K562 (cell line): ENCODE measurements around the gene ZNF284. TPM values are rescaled to one million over a fixed set of nuclear protein-coding genes. Genes with fewer than 3 reads are reported as not detected.

Experiments used
- ATAC-seq: fragments of 200-7000 bp; cut with Tn5 transposase; 3 replicates; pipeline ENCODE4 v1.9.1; 2020; ENCODE audit warnings: moderate library complexity
- BruUV-seq: library from RNA; stranded (reverse); fragments of 400-500 nt; replicated peaks from 2 replicates; lab custom pipeline; 2021; lab: Mats Ljungman, UMichigan
- CTCF ChIA-PET: fragments of 300-600 bp; formaldehyde crosslinking; extraction: SDS; loops from one replicate; lab custom pipeline; 2021; ENCODE audit warnings: low intra/inter-chr PET ratio; lab: Yijun Ruan, JAX
- POLR2A ChIA-PET: fragments of 300-600, 350-650 bp; sonication (Branson Sonifier 250); formaldehyde crosslinking; extraction: SDS; loops from one replicate; lab custom pipeline; 2021; ENCODE audit warnings: antibody characterized with exemption, inconsistent platforms; lab: Yijun Ruan, JAX
- DNase-seq, 4 experiments: peaks; one replicate each; pipeline versions ENCODE4 v3.0.0 to v3.0.0-alpha.2; 2011 to 2018; ENCODE audit warnings: low spot score in 3 of 4, mixed read lengths in 3 of 4; ENCODE audit errors: extremely low read depth in 1 of 4
- FAIRE-seq: peaks from 2 replicates; lab custom pipeline; 2011; peaks lifted over from hg19 to GRCh38; lab: Jason Lieb, UNC
- H2AFZ ChIP-seq: 2 replicates; pipeline ENCODE4 v1.6.0; 2011; ENCODE audit warnings: low read depth, low read length, control low read depth, inconsistent platforms
- H3K27ac ChIP-seq: fragments of 200-600 bp; 3 replicates; pipeline ENCODE4 v1.8.0; 2011; ENCODE audit warnings: low read depth, mild to moderate bottlenecking, control low read depth, inconsistent platforms, low read length, moderate library complexity, mixed read lengths; ENCODE audit errors: extremely low read depth
- H3K27me3 ChIP-seq, 2 experiments: fragments of 300-600 bp in 1 of 2; 2 replicates in 1 of 2; 3 replicates in 1 of 2; pipeline versions ENCODE4 v1.6.0 to v1.8.0; 2011; ENCODE audit warnings: inconsistent platforms in 2 of 2, low read length in 2 of 2, mild to moderate bottlenecking in 1 of 2, mixed read lengths in 1 of 2, moderate library complexity in 1 of 2; ENCODE audit not compliant: control insufficient read depth in 2 of 2, insufficient read depth in 2 of 2
- H3K36me3 ChIP-seq: fragments of 300-600 bp; 3 replicates; pipeline ENCODE4 v1.8.0; 2011; ENCODE audit warnings: mild to moderate bottlenecking, low read length, inconsistent platforms; ENCODE audit not compliant: control insufficient read depth, insufficient read depth
- H3K4me1 ChIP-seq, 2 experiments: fragments of 200-600 bp in 1 of 2; replicated peaks in 1 of 2; 2 replicates in 1 of 2; 3 replicates in 1 of 2; pipeline versions ENCODE4 v1.5.1 to v1.8.0; 2011; ENCODE audit warnings: inconsistent platforms in 2 of 2, low read length in 2 of 2, mild to moderate bottlenecking in 1 of 2, mixed read lengths in 1 of 2, moderate library complexity in 1 of 2; ENCODE audit not compliant: control insufficient read depth in 2 of 2, insufficient read depth in 2 of 2
- H3K4me2 ChIP-seq: 2 replicates; pipeline ENCODE4 v1.6.1; 2011; ENCODE audit warnings: low read length, control low read depth, inconsistent platforms, mixed read lengths; ENCODE audit not compliant: insufficient read depth
- H3K4me3 ChIP-seq: fragments of 200-600 bp; sonication (generic), shearing (Covaris generic); 2 replicates; pipeline ENCODE4 v1.5.1; 2016; ENCODE audit warnings: control low read depth, inconsistent platforms
- H3K79me2 ChIP-seq: fragments of 200-600 bp; 3 replicates; pipeline ENCODE4 v1.8.0; 2011; ENCODE audit warnings: low read length, inconsistent platforms; ENCODE audit not compliant: control insufficient read depth, insufficient read depth
- H3K9ac ChIP-seq, 2 experiments: 2 replicates each; pipeline versions ENCODE4 v1.6.0 to v1.6.1; 2011; ENCODE audit warnings: low read depth in 2 of 2, low read length in 2 of 2, control low read depth in 1 of 2, inconsistent platforms in 1 of 2, mild to moderate bottlenecking in 1 of 2, mixed read lengths in 1 of 2; ENCODE audit not compliant: insufficient read depth in 1 of 2
- H3K9me1 ChIP-seq: one replicate; pipeline ENCODE4 v1.6.0; 2011; ENCODE audit warnings: inconsistent platforms, mild to moderate bottlenecking, low read length, moderate library complexity; ENCODE audit not compliant: control insufficient read depth, insufficient read depth
- H3K9me3 ChIP-seq: replicated peaks from 2 replicates; pipeline ENCODE4 v1.5.1; 2011; ENCODE audit warnings: low read depth, low read length, inconsistent platforms; ENCODE audit not compliant: control insufficient read depth, insufficient read depth
- H4K20me1 ChIP-seq: replicated peaks from 2 replicates; pipeline ENCODE4 v1.6.1; 2011; ENCODE audit warnings: low read length, inconsistent platforms, mixed read lengths; ENCODE audit not compliant: control insufficient read depth, insufficient read depth
- DIDO1 ChIP-seq: fragments of 450-650 bp; IDR thresholded peaks from 2 replicates; pipeline ENCODE4 v1.6.1; 2016; ENCODE audit warnings: low read depth, missing biosample characterization, missing genetic modification characterization
- HNRNPLL ChIP-seq: fragments of 200-400 bp; formaldehyde crosslinking; IDR thresholded peaks from 2 replicates; pipeline ENCODE4 v1.6.1; 2017; ENCODE audit warnings: low read length, low read depth, mild to moderate bottlenecking; ENCODE audit not compliant: poor library complexity, severe bottlenecking
- POU5F1 ChIP-seq: fragments of 150-350 bp; IDR thresholded peaks from 2 replicates; pipeline ENCODE4 v1.6.1; 2014; ENCODE audit warnings: borderline replicate concordance, low read length, low read depth, mild to moderate bottlenecking; ENCODE audit not compliant: partially characterized antibody
- TAF7 ChIP-seq: fragments of 450-650 bp; IDR thresholded peaks from 2 replicates; pipeline ENCODE4 v1.6.1; 2016; ENCODE audit warnings: missing genetic modification characterization, missing compliant biosample characterization
- ZNF75A ChIP-seq: fragments of 450-650 bp; formaldehyde crosslinking; IDR thresholded peaks from 2 replicates; pipeline ENCODE4 v1.4.0; 2020; ENCODE audit warnings: mild to moderate bottlenecking
- WGBS: fragments of 100-300 bp; shearing (Covaris generic); methylation state at CpG from one replicate; pipeline ENCODE4 v1.1.6; 2016; ENCODE audit warnings: low coverage, mixed read lengths; ENCODE audit not compliant: insufficient coverage; ENCODE audit errors: missing lambda C conversion rate; 5-methylcytosine and 5-hydroxymethylcytosine counted together
- in situ Hi-C: fragments of 300-500 bp; cut with MboI; formaldehyde crosslinking; loops from 4 replicates; pipeline ENCODE4 v1.15.0; 2018; ENCODE audit warnings: inconsistent platforms, mixed read lengths
- intact Hi-C: fragments of 100-400 bp; cut with micrococcal nuclease; formaldehyde crosslinking; loops from 2 replicates; pipeline ENCODE4 v1.14.2; 2022
- polyA plus RNA-seq, 8 experiments: library from polyadenylated mRNA; depleted of rRNA in 4 of 8; stranded (reverse) in 5 of 8; unstranded in 3 of 8; fragments of >200 nt; fragmentation: Nextera tagmentation in 2 of 8; fragmentation: Illumina TruSeq in 1 of 8; extraction: Ambion mirVana in 2 of 8; extraction: Trizol in 1 of 8; gene quantifications; 2 replicates each; pipeline versions ENCODE4 v1.2.1 to v1.2.3, GENCODE V29; 2011 to 2014; ENCODE audit warnings: inconsistent platforms in 1 of 8, missing spikeins in 1 of 8
- total RNA-seq, 7 experiments: library from RNA; depleted of rRNA in 6 of 7; stranded (reverse); fragments of >200 nt in 6 of 7; fragmentation: Illumina TruSeq in 2 of 7; extraction: Trizol in 2 of 7; gene quantifications; 2 replicates each; pipeline versions ENCODE4 v1.2.1 to v1.2.3, GENCODE V29; 2011 to 2021; ENCODE audit warnings: low replicate concordance in 1 of 7

The ZNF284 gene
- total and polyA plus RNA-seq, 9 of the 15 experiments (the other 6 are each of a cell fraction or from before 2014, with no cell fraction given), result 0.07 to 0.24 (median 0.20) TPM

DNA sequence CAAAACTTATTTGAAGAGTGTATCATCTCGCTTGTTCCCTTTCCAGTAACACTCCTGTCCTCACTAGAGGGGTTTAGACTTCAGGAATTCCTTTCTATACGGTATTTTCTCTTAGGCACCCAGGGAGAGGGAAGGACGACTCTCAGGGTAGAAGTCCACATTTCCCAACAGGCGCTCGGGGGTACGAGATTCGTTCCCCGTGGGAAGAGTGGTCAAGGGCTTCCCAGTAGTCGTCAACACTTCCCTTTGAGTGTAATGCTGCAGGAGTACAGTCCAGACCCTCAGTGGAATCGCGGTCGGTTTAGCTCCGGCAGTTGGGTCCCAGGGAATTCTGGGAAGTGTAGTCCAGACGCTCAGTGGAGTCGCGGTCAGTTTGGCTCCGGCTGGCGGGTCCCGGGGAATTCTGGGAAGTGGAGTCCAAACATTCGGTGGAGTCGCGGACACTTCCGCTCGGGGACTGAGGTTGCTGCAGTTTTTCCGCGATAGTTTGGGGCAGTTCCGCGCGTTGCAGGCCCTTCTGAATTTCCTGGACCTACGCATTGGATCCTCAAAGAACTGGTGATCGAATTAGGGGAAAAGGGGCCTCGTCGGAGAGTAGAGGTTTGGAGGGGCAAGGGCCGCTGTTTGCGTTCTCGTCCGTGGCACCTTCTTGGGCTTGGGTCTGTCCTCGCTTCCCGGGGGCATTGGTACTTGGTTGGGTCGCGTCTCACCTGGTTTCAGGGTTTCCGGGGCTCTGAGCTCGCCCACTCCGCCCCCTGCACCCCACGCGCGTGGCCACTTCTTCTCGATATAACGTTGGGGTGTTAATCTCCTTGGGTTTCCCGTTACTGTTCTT lies 22.2 kb downstream of the ZNF284 start, which contains the start of gene ZNF224 (continued):
- TF ChIP-seq POU5F1 (peak; percentile 72), TAF7 (tag) (peak; percentile 29; the same call in 1 of the 2 replicates), HNRNPLL (peak; percentile 85)

GRCh38 chr19:44107751-44108150 lies 35.8 kb downstream of the ZNF284 start:
- Histone ChIP-seq H3K27me3 (no peaks in the 10 kb centered on the region), H3K79me2 (no peaks in the 10 kb centered on the region), H3K4me1 (no peaks in the 10 kb centered on the region; a peak in 2 of 5 replicates), H3K4me3 (no peak overlapping the region), H3K9me3 (peaks cover 21% of the 10 kb centered on the region), H3K4me2 (no peak overlapping the region), H3K27ac (no peak overlapping the region), H4K20me1 (no peaks in the 10 kb centered on the region), H2AFZ (no peak overlapping the region), H3K36me3 (peaks cover 16% of the 10 kb centered on the region), H3K9ac (no peak overlapping the region), H3K9me1 (no peaks in the 10 kb centered on the region)
- FAIRE-seq (no peak), ATAC-seq (no peak), DNase-seq (no peak)
- TF ChIP-seq ZNF75A (CRISPR knock-in tag) (peak; percentile 92), DIDO1 (no peak)
- CTCF ChIA-PET, result no interaction called here
- POLR2A ChIA-PET, result interaction anchor here (0.6 to 0.7 kb wide), 2 partner anchors 12 to 770 kb away, joined by 3 read pairs; no protein-coding TSS in a partner anchor
- WGBS, result 12% methylated on average over 3 of the region's 3 CpGs
- intact Hi-C loops, result no loop called here
- in situ Hi-C loops, result no loop called here
- BruUV-seq, result no TSS peak
